ENCODE data around the gene P2RX2.

P2RX2 gene

DNA sequence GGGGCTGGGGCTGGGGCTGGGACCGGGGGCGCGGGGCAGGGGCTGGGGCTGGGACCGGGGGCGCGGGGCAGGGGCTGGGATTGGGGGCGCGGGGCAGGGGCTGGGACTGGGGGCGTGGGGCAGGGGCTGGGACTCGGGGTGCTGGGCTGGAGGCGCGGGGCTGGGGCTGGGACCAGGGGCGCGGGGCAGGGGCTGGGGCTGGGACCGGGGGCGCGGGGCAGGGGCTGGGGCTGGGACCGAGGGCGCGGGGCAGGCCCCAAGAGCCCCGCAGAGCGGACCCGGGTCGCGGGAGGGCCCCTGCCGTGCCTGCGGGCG, 452 bp downstream of the P2RX2 start:
- Histone ChIP-seq H3K36me3 (ENCODE audit: control insufficient read depth, insufficient read depth, low read length) (no peaks in the 10 kb centered on the region), H3K9me3 (ENCODE audit: control insufficient read depth, low read length) (no peaks in the 10 kb centered on the region), H3K4me1 (ENCODE audit: control insufficient read depth, insufficient read depth, low read length) (peaks cover 10% of the 10 kb centered on the region), H3K4me3 (ENCODE audit: low read length) (no peak overlapping the region), H3K27me3 (ENCODE audit: control insufficient read depth, insufficient read depth, low read length) (peaks cover 51% of the 10 kb centered on the region), H3K9ac (ENCODE audit: low read length) (no peak overlapping the region)

DNA sequence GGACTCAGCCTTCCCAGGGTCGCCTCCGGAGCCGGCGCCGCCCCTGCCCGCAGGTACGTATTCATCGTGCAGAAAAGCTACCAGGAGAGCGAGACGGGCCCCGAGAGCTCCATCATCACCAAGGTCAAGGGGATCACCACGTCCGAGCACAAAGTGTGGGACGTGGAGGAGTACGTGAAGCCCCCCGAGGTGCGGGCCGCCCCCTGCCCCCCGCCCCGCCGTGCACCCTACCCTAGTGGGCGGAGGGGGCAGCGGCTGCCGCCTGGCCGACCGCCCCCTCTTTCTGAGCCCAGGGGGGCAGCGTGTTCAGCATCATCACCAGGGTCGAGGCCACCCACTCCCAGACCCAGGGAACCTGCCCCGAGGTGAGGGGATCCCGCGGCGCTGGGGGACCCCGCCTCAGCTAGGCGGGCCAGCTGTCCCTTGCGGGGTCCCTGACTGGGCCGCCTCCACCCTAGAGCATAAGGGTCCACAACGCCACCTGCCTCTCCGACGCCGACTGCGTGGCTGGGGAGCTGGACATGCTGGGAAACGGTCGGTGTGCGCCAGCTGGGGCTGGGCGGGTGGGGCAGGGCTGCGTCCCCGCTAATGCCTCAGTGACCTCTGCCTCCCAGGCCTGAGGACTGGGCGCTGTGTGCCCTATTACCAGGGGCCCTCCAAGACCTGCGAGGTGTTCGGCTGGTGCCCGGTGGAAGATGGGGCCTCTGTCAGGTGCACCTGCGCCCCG, 973 bp downstream of the P2RX2 start:
- H3K9ac ChIP-seq (ENCODE audit: low read length), result no peak overlapping the region
- H3K4me1 ChIP-seq (ENCODE audit: control insufficient read depth, insufficient read depth, low read length), result peaks cover 10% of the 10 kb centered on the region
- no peak overlapping the region for H3K4me3 ChIP-seq (ENCODE audit: low read length)
- H3K36me3 ChIP-seq (ENCODE audit: control insufficient read depth, insufficient read depth, low read length), result no peaks in the 10 kb centered on the region
- H3K9me3 ChIP-seq (ENCODE audit: control insufficient read depth, low read length), result no peaks in the 10 kb centered on the region
- peaks cover 51% of the 10 kb centered on the region for H3K27me3 ChIP-seq (ENCODE audit: control insufficient read depth, insufficient read depth, low read length)

DNA sequence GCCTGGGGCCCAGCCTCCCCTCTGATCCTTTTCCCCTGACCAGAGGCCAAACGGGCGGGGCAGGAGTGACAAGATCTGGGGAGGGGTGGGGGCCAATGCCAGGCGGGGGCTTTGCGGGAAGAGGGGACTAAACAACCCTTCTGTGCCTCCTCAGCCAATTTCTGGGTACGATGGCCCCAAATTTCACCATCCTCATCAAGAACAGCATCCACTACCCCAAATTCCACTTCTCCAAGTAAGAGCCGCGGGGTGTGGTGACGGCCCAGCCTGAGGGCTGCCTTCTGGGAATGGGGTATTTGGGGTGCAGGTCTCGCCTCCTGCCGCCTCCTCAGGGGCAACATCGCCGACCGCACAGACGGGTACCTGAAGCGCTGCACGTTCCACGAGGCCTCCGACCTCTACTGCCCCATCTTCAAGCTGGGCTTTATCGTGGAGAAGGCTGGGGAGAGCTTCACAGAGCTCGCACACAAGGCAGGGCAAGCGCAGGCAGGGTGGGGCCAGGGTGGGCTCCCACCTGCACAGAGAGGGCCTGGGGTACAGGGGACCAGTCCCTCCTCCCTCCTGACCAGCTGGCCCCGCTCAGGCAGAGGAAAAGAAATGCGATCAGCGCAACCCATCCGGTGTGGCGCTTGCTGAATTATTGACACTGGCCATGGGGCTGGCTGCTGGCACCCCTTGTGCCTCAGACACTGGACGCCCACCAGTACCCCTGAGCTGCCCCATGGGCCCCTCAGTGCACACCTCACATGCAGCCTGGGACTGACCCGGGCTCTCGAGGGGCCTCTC, 1.7 kb downstream of the P2RX2 start:
- Histone ChIP-seq H3K4me3 (ENCODE audit: low read length) (no peak overlapping the region), H3K4me1 (ENCODE audit: control insufficient read depth, insufficient read depth, low read length) (peaks cover 10% of the 10 kb centered on the region), H3K9ac (ENCODE audit: low read length) (no peak overlapping the region), H3K9me3 (ENCODE audit: control insufficient read depth, low read length) (no peaks in the 10 kb centered on the region), H3K36me3 (ENCODE audit: control insufficient read depth, insufficient read depth, low read length) (no peaks in the 10 kb centered on the region), H3K27me3 (ENCODE audit: control insufficient read depth, insufficient read depth, low read length) (peaks cover 46% of the 10 kb centered on the region)

DNA sequence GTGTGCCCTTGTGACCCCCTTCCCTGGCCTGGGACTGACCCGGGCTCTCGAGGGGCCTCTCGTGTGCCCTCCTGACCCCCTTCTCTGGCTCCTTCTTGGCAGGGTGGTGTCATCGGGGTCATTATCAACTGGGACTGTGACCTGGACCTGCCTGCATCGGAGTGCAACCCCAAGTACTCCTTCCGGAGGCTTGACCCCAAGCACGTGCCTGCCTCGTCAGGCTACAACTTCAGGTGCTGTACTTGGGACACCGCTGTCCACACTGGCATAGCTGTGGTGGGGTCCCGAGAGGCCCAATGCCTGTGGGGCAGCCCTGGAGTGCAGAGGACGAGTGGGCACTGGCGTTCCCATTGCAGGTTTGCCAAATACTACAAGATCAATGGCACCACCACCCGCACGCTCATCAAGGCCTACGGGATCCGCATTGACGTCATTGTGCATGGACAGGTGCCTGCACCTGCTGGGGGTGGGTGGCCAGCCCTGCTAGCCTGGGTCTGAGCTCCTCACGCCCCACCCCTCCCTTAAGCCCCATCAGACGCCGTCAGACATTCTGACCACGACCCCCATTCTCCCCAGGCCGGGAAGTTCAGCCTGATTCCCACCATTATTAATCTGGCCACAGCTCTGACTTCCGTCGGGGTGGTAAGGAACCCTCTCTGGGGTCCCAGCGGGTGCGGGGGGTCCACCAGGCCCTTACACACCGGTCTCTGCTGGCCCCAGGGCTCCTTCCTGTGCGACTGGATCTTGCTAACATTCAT, 2.5 kb downstream of the P2RX2 start:
- H3K4me1 ChIP-seq (ENCODE audit: control insufficient read depth, insufficient read depth, low read length), result peaks cover 10% of the 10 kb centered on the region
- H3K27me3 ChIP-seq (ENCODE audit: control insufficient read depth, insufficient read depth, low read length), result peaks cover 38% of the 10 kb centered on the region
- no peaks in the 10 kb centered on the region for H3K36me3 ChIP-seq (ENCODE audit: control insufficient read depth, insufficient read depth, low read length)
- no peak overlapping the region for H3K4me3 ChIP-seq (ENCODE audit: low read length)
- no peak overlapping the region for H3K9ac ChIP-seq (ENCODE audit: low read length)
- H3K9me3 ChIP-seq (ENCODE audit: control insufficient read depth, low read length), result no peaks in the 10 kb centered on the region

DNA sequence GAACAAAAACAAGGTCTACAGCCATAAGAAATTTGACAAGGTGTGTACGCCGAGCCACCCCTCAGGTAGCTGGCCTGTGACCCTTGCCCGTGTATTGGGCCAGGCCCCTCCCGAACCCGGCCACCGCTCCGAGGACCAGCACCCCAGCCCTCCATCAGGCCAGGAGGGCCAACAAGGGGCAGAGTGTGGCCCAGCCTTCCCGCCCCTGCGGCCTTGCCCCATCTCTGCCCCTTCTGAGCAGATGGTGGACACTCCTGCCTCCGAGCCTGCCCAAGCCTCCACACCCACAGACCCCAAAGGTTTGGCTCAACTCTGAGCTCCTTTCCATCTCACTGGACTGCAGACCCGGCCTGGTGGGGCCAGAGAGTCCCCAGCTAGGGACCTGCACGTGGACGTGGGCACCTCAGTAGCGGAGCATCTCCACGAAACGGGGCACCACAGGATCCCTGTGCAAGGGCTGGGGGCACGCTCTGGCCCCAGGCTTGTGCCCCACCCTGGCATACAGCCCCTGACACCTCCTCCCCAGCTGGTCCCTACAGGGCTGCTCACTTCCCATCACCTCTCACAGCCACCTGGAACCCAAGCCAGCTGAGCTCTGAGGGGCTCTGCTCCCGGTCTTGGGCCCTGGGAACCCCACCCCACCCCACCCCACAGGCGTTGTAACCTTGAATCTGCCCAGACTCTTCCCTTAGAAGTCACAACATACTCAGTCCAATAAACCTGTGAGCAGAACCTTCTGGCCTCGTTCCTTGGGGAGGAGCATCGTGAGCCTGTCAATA, 3.3 kb downstream of the P2RX2 start:
- Histone ChIP-seq H3K9me3 (ENCODE audit: control insufficient read depth, low read length) (no peaks in the 10 kb centered on the region), H3K36me3 (ENCODE audit: control insufficient read depth, insufficient read depth, low read length) (no peaks in the 10 kb centered on the region), H3K4me3 (ENCODE audit: low read length) (no peak overlapping the region), H3K27me3 (ENCODE audit: control insufficient read depth, insufficient read depth, low read length) (peaks cover 32% of the 10 kb centered on the region), H3K9ac (ENCODE audit: low read length) (no peak overlapping the region), H3K4me1 (ENCODE audit: control insufficient read depth, insufficient read depth, low read length) (peaks cover 10% of the 10 kb centered on the region)

DNA sequence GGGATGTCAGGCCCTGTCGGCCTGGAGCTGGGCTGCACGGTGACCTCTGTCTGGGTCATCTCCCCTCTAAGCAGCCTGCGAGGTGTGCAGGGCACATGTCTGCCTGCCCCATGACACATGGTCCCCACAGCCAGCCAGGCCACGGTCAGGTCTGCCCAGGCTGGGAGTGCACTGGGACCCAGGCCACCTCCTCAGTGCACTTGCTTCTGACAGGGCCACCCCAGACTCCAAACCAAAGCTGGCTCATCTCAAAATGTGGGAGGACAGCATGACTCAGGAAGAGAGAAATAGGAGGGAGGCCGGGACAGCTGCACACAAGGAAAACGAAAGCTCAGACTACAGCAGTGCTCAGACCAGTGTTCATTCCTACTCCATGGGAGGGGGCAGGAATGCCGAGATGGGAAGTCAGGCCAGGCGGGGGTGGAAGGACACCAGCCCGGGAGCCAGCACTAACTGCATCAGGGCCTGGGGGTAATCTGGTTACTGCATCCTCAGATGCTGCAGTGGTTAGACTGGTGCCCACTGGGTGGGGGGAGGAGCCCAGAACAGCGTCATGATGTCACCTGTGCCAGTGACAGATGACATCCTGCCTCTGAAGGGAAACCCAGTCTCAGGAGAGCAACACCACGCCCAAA, 4.0 kb downstream of the P2RX2 start:
- Histone ChIP-seq H3K4me3 (ENCODE audit: low read length) (no peak overlapping the region), H3K4me1 (ENCODE audit: control insufficient read depth, insufficient read depth, low read length) (peaks cover 10% of the 10 kb centered on the region), H3K9me3 (ENCODE audit: control insufficient read depth, low read length) (no peaks in the 10 kb centered on the region), H3K36me3 (ENCODE audit: control insufficient read depth, insufficient read depth, low read length) (no peaks in the 10 kb centered on the region), H3K27me3 (ENCODE audit: control insufficient read depth, insufficient read depth, low read length) (peaks cover 25% of the 10 kb centered on the region), H3K9ac (ENCODE audit: low read length) (no peak overlapping the region)

DNA sequence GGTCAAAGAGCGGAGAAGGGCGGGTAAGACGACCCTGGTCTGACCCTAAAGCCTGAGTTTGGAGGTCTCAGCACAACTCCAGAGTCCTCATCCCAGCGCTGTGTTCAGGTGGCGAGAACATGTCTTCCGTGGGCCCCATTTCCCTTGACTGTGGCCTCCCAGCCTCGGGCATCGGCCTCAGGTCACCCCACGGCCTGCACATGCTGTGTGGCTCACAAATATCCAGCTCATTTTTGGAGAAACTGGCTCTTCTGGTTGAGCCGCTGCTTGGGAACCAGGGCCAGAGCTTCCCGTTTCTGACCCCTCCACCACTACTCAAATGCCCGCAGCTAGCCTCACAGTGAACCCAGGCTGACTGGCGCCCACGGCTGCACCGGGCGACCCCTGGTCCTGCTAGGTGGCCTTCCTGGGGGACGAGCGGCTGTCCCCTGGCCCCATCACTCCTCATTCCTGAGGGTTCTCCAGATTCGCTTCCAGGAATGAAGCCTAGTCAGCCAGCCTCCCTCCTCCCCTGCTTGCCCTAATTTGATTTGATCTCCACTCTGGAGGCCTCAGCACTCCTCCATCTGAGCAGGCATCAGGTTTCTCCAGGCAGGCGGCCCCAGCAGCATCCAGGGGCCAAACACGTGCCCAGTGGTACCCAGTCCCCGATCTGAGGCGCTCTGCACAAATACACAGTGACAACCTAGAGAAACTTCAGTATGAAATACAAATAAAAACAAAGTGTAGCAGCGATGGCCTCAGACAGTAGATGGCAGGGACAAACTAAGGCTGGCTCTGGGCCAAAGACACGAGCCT, 4.7 kb downstream of the P2RX2 start:
- Histone ChIP-seq H3K4me3 (ENCODE audit: low read length) (no peak overlapping the region), H3K36me3 (ENCODE audit: control insufficient read depth, insufficient read depth, low read length) (no peaks in the 10 kb centered on the region), H3K9me3 (ENCODE audit: control insufficient read depth, low read length) (no peaks in the 10 kb centered on the region), H3K9ac (ENCODE audit: low read length) (no peak overlapping the region), H3K27me3 (ENCODE audit: control insufficient read depth, insufficient read depth, low read length) (peaks cover 18% of the 10 kb centered on the region), H3K4me1 (ENCODE audit: control insufficient read depth, insufficient read depth, low read length) (peaks cover 8% of the 10 kb centered on the region)

DNA sequence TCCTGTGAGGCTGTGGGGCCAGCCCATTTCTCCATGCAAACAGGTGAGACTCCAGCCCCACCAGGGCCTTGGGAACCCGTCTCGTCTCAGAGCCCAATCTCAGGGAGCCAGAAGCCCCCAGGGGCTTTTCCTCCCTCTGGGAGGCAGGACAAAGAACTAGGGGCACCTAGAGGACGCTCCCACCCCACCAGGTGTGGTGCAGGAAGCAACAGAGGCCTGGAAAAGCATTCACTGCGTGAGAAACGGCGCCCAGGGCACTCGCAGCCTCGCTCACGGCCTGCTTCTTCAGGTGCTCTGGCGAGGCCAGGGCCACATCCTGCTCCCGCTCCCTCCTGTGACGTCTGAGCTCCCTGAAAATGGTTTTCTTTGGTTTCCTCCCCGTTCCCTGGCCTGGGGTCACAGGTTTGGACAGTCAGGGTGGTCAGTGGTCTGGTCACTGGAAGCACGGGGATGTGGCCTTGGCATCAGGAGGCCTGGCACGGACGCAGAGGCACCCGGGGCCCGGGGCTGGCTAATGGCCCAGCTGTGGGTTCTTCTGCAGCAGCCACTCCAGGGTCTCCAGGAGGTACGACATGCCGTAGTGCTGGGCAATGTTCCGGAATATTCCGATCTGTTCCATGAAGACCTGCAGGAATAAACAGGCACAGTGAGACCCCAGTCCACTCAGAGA, 5.7 kb downstream of the P2RX2 start:
- no peaks in the 10 kb centered on the region for H3K36me3 ChIP-seq (ENCODE audit: control insufficient read depth, insufficient read depth, low read length)
- no peak overlapping the region for H3K4me3 ChIP-seq (ENCODE audit: low read length)
- peaks cover 7% of the 10 kb centered on the region for H3K4me1 ChIP-seq (ENCODE audit: control insufficient read depth, insufficient read depth, low read length)
- no peak overlapping the region for H3K9ac ChIP-seq (ENCODE audit: low read length)
- no peaks in the 10 kb centered on the region for H3K9me3 ChIP-seq (ENCODE audit: control insufficient read depth, low read length)
- peaks cover 14% of the 10 kb centered on the region for H3K27me3 ChIP-seq (ENCODE audit: control insufficient read depth, insufficient read depth, low read length)

DNA sequence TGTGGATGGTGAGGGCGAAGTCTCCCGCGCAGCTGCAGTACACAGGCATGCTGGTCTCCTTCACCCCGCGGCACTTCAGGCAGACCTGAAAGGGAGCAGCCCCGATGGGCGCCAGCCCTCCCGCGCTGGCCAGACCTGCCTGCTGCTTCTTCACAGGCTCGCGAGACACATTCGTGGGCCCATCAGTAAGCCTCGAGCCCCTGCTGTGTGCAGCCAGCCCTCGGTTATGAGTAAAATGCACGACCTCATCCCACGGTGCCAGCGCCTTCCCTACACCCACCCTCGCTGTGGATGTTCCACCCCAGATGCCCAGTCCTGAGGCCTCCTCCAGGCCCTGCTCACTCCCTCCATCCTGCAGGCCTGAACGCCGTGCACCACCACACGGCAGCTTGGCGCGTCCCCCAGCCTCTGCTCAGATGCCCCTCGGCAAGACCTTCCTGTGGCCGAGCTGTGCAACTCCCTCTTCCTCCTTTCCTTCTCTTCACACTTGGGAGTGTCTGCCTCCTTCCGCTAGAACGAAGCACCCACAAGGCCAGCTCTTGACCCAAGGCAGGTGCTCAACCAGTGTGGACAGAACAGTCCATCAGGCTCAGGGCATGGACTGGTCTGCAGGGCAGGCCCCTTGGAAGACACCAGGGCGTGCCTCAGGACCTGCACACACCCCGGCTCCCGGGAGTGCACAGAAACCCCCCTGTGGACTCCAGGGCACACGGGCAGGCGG, 6.5 kb downstream of the P2RX2 start:
- Histone ChIP-seq H3K36me3 (ENCODE audit: control insufficient read depth, insufficient read depth, low read length) (no peaks in the 10 kb centered on the region), H3K27me3 (ENCODE audit: control insufficient read depth, insufficient read depth, low read length) (peaks cover 10% of the 10 kb centered on the region), H3K4me1 (ENCODE audit: control insufficient read depth, insufficient read depth, low read length) (peaks cover 7% of the 10 kb centered on the region), H3K9me3 (ENCODE audit: control insufficient read depth, low read length) (no peaks in the 10 kb centered on the region), H3K9ac (ENCODE audit: low read length) (no peak overlapping the region), H3K4me3 (ENCODE audit: low read length) (no peak overlapping the region)

DNA sequence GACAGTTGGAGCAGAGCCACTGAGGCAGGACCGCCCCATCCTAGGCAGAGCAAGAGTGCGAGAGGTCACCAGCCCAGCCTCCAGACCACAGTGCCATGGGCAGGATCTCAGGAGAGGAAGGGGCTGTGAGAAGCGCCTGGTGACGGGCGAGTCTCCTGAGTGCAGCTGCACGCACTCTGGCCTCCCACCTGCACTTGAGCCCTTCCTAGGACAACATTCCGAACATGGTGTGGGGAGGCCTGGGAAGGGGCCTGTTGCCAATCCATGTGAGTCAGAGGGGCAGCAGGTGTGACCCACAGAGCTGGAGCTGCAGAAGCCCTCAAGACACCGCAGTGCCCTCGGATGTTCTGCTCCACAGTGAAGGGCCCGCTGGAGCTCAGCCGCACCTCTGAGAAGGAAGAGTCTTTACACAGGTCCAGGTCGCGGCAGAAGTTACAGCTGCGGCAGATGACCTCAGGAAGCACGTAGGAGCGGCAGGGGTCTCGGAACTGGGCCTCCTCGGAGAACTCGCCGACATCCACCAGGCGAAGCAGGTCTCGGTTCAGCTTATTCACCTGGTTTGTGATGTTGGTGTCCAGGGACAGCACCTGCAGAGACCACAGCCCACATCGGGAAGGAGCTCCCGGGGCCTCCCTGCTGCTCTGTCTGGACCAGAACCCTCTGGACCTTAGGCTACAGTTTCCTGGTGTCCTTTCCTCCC, 7.3 kb downstream of the P2RX2 start:
- peaks cover 2% of the 10 kb centered on the region for H3K27me3 ChIP-seq (ENCODE audit: control insufficient read depth, insufficient read depth, low read length)
- H3K4me3 ChIP-seq (ENCODE audit: low read length), result no peak overlapping the region
- H3K9me3 ChIP-seq (ENCODE audit: control insufficient read depth, low read length), result no peaks in the 10 kb centered on the region
- H3K36me3 ChIP-seq (ENCODE audit: control insufficient read depth, insufficient read depth, low read length), result no peaks in the 10 kb centered on the region
- peaks cover 7% of the 10 kb centered on the region for H3K4me1 ChIP-seq (ENCODE audit: control insufficient read depth, insufficient read depth, low read length)
- H3K9ac ChIP-seq (ENCODE audit: low read length), result no peak overlapping the region
